GM19328 (cell line): Measurements from ENCODE around the gene USP13.
"Not testable (repeated sequence)": the region's sequence is repeated elsewhere in the genome, so short reads cannot be mapped to it uniquely, and the experiment has no call there.

Source experiments
- ATAC-seq: cut with Tn5 transposase; IDR thresholded peaks from one replicate; pipeline ENCODE4 v1.9.1; 2021; ENCODE audit warnings: mild to moderate bottlenecking, moderate library complexity; ENCODE audit not compliant: unreplicated experiment

USP13 gene, protein sequence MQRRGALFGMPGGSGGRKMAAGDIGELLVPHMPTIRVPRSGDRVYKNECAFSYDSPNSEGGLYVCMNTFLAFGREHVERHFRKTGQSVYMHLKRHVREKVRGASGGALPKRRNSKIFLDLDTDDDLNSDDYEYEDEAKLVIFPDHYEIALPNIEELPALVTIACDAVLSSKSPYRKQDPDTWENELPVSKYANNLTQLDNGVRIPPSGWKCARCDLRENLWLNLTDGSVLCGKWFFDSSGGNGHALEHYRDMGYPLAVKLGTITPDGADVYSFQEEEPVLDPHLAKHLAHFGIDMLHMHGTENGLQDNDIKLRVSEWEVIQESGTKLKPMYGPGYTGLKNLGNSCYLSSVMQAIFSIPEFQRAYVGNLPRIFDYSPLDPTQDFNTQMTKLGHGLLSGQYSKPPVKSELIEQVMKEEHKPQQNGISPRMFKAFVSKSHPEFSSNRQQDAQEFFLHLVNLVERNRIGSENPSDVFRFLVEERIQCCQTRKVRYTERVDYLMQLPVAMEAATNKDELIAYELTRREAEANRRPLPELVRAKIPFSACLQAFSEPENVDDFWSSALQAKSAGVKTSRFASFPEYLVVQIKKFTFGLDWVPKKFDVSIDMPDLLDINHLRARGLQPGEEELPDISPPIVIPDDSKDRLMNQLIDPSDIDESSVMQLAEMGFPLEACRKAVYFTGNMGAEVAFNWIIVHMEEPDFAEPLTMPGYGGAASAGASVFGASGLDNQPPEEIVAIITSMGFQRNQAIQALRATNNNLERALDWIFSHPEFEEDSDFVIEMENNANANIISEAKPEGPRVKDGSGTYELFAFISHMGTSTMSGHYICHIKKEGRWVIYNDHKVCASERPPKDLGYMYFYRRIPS

DNA sequence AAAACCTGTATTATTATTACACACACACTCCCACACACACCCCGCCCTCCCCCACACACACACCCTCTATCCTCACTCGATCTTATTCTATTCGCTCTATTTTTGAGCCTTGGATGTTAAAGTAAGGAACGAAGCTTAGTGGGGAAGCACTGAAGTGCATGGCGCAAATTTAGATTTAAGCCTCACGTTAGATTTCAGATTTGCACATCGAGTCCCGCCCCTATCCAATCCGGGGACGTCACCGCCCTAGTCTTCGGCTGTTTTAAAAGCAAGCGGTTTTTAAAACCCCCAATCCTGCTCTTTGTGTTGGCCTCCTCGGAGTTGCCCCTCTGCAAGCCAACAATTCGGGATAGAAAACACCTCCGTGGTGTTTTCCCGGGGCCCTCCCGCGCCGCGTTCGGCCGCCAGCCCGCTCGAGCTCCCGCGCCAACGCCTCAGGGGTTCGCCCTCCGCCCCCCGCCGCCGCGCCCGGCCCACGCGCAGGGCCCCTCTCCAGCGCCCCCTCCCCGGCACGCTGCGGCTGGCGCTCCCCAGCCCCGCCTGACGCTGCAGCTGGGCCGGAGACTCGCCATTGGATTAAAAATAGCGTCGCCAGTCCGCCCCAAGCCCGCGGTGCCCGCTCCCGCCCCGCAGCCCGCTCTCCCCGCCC, at the start of gene USP13:
Gene USP13 (plus strand): TSS at position 594 of the 649 bp plus-strand sequence. CDS start 186 bp downstream, outside the sequence.
- ATAC-seq = peak; percentile 66

DNA sequence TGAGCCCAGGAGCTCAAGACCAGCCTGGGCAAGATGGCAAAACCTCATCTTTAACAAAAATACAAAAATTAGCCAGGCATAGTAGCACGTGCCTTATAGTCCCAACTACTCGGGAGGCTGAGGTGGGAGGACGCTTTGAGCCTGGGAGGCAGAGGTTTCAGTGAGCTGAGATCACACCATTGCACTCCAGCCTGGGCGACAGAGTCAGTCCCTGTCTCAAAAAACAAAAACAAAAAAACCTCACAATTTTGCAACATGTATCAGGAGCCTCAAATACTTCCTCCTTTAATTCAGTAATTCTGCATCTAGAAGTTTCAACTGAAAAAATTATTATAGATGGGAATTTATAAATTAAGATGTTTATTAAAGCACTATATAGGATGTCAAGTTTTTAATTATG, 49.5 kb upstream of the USP13 start:
- no peak for ATAC-seq

DNA sequence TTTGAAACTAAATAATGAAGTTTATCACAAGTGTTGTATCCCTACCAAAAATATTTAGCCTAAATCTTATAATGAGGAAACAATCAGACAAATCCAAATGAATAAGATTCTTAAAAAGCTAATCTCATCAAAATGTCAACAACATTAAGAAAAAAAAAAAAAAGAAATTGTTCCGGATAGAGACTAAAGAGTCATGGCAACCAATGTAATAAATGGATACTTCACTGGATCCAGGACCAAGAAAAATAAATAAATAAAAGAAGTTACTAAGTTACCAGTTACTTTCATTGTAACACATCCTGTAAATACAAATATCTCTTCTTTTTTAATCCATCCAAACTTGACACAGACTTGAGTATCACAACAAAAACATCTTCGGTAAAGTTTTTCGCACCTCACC, 49.0 kb upstream of the USP13 start:
- ATAC-seq = no peak

DNA sequence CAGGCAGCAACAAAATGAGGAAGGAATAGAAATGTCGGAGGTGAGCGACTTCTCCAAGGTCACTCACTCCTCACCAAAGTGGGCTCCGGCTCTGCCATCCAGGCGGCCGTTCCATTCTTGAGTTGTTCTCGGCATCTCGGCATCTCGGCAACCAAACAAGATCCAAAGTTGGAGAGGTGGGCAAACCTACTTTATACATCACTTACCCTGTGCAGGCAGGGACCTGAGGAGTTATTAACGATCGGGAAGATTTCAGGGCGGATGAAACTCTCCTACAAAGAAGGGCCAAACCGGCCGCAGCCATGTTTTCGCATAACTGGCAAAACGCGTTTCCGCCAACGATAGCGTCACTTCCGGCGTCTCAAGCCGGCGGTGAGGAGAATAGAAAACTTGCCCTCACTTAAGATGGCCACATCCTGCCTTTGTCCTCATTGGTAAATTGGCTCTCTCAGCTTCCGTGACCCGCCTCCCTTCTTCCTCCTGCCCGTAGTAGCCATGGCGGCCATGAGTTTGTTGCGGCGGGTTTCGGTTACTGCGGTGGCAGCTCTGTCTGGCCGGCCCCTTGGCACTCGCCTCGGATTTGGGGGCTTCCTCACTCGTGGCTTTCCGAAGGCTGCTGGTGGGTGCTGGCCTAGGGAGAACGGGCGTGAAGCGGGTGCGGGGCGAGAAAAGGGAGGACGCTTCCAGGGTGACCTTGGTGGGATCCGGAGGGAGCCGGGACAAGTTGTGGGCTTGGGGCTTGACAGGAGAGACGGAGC, 48.3 kb upstream of the USP13 start, which contains the start of the genes MRPL47 and NDUFB5:
Gene MRPL47 (minus strand): TSS at position 318 of the 758 bp plus-strand sequence. CDS start 14 bp downstream, at position 304.
Gene NDUFB5 (plus strand): TSS at position 474 of the 758 bp plus-strand sequence. CDS start 22 bp downstream, at position 496.
- peak; percentile 92 for ATAC-seq

DNA sequence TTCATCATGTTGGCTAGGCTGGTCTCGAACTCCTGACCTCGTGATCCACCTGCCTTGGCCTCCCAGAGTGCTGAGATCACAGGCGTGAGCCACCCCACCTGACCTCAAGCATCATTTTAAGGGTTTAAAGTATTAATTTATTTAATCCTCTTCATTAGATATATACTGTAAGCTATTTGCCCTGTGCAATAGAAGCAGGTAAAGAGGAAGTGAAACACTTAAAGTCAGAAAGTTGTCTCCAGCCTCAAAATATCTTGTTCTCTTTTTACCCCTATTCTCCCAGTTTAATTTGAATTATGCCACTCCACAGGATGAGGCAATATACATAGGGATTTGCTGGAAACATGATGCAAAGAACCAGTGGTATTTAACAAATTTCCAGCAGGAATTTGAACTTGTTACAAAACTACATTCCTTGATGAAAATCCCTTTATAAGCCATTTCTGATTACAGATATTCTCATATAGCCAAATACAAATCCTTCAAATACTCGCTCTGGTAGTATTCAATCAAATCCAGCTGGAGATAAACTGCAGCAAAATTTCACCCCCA, 46.2 kb upstream of the USP13 start:
- no peak for ATAC-seq

DNA sequence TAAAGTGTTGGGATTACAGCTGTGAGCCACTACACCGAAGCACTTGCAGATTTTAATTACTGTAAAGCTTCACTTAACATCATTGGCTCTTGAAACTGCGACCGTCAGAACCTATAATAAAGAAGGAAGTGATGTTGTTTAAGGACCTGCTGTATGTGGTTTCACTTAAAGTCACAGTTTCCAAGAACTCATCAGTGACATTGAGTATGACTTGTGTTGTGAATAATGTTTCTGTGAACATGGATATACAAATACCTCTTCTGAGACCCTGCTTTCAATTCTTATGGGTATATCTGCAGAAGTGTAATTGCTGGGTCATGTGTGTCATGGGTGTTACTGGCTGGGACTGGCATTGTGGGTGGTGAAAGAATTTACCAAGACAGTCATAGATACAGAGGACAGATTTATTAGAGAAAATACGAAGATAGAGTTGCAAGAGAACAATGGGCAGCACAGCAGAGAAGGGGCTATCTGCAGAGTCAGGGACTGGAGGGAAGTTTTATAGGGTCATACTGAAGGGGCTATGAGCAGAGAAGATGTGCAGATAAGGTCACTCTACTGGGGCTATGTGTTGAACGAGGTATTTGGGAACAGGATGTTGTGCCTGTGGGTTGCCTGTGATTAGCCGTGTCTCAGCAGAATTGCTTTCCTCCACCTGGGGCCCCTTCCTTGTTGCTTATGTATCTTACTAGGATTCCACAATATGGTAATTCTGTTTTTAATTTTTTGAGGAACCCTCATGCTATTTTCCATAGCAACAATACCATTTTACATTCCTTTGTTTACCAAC, 43.7 kb upstream of the USP13 start:
- ATAC-seq = peak; percentile 54

DNA sequence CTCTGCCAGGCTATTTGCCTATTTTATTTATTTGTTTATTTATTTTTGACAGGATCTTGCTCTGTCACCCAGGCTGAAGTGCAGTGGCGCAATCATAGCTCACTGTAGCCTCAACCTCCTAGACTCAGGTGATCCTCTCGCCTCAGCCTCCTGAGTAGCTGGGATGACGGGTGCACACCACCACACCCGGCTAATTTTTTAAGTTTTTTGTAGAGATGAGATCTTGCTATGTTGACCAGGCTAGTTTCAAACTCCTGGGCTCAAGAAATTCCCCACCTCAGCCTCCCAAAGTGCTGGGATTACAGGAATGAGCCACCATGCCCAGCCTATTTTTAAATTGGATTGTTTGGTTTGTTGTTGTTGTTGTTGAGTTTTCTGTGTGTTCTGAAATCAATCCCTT, 42.8 kb upstream of the USP13 start:
- ATAC-seq = no peak

DNA sequence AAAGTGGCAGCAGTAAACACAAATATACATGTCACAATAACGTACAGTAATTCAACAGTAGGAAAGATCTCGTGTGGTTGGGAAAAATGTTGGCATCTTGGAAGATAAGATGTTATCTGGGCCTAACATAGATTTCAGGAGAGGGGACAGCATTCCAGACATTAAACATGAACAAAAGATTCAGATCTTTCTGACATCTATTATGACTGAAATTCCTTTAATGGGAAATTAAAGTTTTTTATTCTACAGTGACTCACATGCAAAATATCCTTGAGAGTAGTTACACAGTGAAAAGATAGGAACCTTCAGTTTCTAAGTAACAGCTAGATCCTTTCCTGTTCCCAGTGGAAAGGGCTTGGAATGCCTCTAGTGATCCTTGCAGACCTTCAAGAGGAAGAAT, 39.0 kb upstream of the USP13 start:
- no peak for ATAC-seq

DNA sequence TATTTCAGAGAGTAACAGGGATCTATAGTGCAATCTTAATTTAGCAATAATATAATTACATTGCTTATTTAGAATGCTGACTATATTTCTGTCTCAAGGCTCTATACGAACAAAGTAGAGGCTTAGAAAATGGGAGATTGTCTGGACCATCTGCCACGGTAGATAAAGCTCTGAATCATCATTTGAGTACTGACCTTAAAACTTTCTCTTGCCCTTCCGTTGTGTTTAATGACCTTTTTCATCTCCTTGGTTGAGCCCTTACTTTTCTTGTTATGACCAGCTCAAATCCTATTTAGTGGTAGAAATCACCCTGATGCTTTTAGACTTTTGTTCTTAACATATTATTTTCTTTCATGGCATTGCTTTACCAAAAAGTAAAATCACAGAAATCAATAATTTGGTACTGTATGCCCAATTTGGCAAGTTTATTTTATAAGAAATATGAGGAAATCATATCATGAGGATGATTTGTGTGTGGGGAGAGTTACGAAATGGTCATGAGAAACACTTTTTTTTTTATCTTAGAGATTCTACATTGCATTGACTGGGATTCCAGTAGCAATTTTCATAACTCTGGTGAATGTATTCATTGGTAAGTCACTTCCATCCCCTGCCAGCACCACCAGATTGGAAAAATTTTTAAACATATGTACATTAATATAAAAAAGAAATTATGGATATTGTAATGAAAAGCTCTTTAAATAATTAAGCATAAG, 37.2 kb upstream of the USP13 start:
- no peak for ATAC-seq

DNA sequence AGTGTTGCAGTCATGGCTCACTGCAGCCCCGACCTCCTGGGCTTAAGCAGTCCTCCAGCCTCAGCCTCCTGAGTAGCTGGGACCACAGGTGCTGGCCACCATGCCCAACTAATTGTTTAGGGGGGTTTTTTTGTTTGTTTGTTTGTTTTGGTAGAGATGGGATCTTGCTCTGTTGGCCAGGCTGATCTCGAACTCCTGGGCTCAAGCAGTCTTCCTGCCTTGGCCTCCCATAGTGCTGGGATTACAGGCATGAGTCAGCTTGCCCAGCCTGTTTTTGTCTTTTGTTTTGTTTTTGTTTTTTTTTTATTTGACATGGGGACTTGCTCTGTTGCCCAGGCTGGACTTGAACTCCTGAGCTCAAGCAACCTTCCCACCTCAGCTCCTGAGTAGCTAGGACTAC, 30.8 kb upstream of the USP13 start:
- no peak for ATAC-seq

DNA sequence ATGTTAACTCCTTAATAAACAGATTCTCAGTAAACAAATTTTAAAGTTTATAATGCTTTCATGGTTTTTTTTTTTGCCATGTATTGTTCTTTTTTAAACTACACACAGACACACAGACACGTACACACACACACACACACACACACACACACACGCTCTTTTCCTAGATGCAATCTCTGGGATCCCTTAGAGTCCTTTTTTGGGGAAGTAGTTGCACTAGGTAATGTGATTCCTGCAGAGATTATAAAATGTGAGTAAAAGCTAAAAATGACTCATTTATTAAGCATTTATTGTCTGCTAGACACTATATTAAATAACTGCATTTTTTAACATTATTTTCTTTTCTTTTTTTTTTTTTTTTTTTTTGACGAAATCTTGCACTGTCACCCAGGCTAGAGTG, 28.4 kb upstream of the USP13 start:
- no peak for ATAC-seq

DNA sequence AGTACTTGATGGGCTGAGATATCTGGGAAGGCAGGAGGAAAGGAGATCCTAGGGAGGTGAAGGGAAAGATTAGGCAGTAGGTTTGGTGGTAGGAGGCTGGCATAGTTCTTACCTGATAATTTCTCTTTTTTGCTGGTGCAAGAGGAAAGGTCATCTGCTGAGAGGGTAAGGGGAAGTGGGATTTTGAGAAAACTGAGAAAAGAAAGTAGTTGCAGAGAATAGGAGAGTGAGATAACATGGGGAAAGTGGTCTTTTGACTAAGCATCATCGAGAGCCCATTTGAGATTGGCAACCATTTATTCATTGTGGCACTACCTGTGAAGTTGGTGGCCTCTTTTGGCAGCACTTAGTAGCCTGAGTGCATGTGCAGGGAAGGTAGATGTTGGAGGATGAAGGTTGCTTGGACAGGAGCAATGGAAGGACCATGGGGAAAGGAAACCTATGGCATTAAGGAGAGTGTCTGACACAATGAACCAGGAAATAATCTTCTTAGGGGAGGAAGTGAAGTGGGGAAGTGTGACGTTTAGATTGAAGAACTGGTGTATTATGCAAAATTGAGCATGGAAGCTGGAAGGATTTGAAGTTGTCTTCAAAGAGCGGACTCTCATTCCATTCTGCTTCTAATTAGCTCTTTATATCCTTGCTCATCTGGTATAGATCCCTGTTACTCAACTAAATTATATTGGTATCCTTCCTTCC, 21.9 kb upstream of the USP13 start:
- no peak for ATAC-seq

DNA sequence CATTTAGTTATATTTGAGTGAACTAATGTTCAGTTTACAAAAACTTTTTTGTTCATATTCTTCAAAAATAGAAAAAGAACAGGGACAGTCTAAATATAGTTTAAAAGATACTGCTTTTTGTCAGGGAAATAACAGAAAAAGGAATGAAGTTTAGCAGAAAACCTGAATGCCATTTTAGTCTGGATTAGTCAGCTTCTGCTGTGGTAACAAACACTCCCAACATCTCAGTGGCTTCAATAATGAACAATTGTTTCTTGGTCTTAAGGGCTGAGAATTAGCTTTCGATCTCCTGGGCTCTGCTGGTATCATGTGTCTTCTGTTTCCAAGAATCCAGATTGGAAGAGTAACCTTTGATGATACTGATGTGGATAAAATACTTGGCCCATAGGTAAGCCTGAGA, 12.4 kb upstream of the USP13 start:
- ATAC-seq = no peak

DNA sequence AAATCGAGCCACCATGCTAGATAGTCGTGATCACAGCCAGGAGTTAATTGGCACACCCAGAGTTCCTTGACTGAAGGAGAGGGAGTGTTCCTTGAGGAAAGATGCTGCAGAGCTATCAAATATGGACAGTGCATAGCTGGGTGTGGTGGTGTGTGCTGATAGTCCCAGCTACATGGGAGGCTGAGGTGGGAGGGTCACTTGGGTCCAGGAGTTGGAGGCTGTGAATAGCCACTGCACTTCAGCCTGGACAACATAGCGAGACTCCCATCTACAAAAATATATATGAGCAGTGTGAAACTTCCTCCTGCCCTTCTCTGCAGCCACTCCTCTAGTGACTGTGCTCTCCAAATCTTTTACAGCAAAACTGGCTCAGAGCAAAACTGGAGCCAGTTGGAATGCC, 10.0 kb upstream of the USP13 start:
- ATAC-seq = no peak

DNA sequence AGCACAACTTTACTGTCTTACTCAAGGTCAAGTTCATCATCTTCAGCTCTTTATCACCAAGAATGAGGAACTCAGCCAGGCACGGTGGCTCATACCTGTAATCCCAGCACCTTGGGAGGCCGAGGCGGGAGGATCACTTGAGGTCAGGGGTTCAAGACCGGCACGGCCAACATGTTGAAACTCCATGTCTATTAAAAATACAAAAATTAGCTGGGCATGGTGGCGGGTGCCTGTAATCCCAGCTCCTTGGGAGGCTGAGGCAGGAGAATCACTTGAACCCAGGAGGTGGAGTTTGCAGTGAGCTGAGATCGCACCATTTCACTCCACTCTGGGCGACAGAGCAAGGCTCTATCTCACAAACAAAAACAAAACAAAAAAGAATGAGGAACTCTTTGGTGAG, 9.0 kb upstream of the USP13 start:
- ATAC-seq = not testable (repeated sequence)

DNA sequence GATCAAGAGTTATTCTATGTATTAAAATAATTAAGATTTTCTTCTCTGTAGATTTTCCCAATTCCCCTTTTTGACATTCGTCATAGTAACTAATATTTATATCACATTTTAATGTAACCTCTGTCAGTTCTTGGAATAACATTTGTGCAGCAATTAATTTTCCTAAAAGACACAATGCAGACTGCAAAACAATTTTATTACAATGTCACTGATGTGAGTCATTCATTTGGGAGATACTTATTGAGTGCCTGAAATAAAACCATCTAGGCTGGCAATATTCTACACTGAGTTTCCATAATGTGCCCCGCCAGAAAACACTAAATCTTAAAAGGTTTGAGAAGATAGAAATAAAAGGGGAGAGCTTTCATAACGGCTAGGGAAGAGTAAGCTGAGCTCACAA, 6.7 kb upstream of the USP13 start:
- ATAC-seq = no peak

DNA sequence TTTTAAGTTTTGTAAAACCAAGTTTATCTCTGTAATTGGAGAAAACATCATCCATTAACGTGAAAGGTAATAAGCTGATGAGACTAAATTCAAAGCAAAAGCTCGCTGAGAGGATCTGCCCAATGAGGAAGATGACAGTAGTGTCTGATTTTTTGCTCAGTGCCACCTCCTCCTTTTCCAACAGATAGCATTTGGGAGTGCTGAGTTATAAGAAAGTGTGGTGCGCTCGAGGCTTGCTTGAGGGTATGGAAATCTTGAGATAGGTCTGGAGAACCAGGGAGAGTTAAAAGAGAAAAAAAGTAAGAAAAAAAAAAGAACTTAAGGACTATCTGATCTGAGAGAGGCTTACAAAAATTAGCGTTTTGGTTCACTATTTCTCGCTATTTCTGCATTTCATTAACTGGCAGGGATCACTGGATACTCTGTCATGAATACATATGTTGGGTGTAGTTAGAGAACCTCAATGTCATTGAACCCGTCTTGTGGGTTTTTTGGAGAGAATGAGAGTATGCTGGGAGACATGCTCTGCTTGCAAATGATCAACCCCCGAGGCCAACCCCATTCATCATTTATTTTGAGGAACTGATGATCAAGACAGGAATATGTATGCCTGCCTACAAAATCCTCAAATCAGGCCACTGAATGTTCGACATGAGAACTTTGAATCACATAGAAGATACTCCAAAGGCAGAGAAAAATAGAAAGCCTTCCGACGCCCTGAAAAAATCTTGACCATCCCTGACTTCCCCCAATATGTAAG, 973 bp upstream of the USP13 start:
- no peak for ATAC-seq
